HL-60/S4 treated with retinoic acid at 250 ng/mL for 4 days and 3 days (cell line): ENCODE data around the gene SECTM1.
"Not testable (repeated sequence)": the region's sequence is repeated elsewhere in the genome, so short reads cannot be mapped to it uniquely, and the experiment has no call there.

ENCODE experiments used
- in situ Hi-C: fragments of 300-500 bp; cut with MboI; formaldehyde crosslinking; loops from 2 replicates; pipeline ENCODE4 v1.7.0; 2022; ENCODE audit warnings: low sequenced_read_pairs

SECTM1 gene

DNA sequence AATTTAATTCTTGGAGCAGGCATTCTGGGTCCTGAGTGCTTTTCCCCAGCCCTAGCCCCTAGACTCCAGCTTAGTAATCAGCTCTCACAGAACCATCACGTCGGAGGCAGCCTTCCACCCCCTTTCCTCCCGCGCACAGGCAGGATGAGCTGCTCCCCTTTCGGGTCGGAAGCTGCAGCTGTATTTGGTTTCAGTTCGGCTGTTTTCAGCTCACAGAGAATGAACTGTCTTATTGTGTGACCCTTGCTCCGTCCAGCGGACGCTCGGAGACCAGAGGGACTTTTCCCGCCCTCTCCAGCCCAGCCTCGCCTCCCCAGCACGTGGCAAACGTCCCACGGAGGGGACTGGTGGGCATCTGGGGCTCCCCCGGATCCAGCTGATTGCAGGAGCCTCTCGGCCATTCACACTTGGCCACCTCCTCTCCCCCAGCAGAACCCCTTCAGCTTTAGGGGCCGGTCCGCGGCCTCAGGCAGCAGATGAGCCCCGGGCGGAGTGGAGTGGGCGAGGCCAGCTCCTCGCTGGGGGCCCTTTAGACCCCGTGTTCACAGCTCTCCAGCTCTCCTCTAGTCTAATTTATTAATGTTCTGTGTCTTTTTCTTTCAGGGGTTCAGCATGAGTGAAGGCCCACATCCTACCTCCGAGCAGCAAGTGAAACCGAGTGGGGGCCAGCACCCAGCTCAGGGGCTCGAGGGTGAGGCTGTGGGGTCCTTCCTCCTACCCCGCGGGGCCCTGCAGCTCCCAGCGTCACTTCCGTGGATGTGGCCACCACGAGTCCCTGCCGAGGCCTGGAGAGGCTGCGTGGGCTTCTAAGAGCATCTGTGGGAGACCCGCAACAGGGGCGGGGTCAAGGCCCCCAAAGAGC is 37.1 kb upstream of the SECTM1 start:
- in situ Hi-C loops: no loop called here

DNA sequence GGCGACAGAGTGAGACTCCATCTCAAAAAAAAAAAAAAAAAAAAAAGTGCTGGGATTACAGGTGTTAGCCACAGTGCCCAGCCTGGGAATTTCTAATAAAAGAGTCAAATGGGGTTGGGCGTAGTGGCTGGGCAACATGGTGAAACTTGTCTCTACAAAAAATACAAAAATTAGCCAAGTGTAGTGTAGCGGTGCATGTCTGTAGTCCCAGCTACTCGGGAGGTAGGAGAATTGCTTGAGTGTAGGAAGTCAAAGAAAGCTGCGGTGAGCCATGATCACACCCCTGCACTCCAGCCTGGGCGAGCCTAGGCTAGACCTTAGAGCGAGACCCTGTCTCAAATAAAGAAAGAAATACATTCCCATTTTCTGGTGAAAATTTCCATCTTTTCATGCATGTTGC is 35.6 kb upstream of the SECTM1 start:
- in situ Hi-C loops: no loop called here

DNA sequence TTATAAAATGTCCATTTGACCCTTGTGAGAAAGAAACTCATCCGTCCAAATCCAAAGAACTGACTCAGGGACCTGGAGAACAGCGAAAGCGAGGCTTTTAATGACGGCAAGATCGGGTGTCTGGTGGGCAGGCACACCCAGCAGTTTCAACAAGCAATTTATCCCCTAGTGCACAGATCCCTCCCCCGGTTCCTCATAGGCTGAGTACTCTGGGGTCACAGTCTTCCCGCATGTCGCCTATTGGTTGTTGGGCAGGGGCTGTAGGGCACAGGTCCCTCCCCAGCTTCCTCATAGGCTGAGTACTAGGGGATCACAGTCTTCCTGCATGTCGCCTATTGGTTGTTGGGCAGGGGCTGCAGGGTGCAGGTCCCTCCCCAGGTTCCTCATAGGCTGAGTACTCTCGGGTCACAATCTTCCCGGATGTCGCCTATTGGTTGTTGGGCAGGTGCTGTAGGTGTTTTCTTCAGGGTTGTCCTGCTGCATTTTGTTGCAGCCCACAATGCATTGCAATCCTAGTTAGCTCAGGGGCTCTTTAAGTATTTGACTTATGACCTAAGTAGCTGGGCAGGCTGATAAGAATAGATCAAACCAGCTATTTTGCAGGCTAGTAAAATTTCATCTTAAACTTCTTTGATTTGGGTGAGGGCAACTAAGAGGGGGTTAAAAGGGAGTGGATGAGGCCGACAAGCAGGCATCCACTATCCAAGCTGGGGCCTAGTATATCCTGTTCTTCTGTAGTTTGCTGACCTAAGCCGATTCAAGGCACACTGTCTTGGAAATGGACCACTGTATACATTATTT is 34.4 kb upstream of the SECTM1 start:
- in situ Hi-C loops: no loop called here

DNA sequence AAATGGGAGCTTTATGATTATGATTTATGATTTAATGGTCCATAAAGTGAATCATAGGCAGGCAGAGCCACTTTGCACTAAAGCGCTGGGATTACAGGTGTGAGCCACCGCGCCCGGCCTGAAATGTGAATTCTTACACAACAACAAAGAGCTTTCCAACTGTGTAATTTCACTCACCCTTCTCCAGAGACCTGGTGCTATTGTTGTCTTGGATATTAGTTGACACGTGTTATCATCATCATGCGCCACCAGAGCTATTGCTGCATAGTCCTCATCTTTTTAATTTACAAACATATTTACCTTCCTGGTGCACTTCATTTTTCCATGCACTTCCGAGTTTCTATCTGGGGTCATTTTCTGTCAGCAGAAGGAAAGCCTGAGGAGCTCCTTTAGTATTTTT is 33.2 kb upstream of the SECTM1 start:
- in situ Hi-C loops: no loop called here

DNA sequence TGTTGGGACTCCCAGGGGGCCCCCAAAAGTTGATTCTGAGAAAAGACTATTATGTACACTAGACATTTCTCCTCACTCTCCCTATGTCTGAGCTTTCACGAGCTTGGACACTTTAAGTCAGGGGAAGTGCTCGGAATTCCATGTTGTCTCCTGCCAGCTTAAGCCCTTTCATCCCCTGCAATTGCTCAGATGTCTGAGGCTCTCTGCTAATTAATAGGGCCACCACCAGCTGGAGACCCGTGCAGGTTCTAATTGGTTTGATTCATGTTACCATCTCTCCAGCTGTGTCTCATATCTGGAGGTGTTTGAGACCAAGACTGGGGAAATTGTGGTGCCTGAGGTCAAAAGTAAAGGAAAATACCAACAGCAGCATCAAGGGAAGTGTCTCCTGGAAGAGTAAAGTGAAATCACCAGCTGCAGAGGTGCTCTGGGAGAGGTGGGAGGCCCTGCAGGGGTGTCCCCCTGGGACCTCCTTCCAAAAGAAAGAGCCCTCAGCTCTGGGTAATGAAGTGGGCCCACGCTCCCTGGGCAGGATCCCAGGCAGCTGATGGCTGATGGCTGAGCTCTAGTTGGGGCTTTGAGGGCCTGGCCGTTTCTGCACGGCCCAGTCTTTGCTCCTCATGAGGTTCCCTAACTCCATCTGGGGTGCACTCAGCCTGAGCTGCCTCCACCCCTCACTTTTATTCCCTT is 32.2 kb upstream of the SECTM1 start:
- in situ Hi-C loops: no loop called here

GRCh38 chr17:82361885-82362633 is 28.5 kb upstream of the SECTM1 start:
- in situ Hi-C loops: no loop called here

GRCh38 chr17:82359451-82360074 is 26.0 kb upstream of the SECTM1 start:
- in situ Hi-C loops: not testable (repeated sequence)

- in situ Hi-C loops: no loop called here
Measured at GRCh38 chr17:82358465-82359350, 25.1 kb upstream of the SECTM1 start, which contains the start of gene TEX19. Gene TEX19 (plus strand): TSS chr17:82359247. CDS start chr17:82362151, 2,904 bp downstream.

DNA sequence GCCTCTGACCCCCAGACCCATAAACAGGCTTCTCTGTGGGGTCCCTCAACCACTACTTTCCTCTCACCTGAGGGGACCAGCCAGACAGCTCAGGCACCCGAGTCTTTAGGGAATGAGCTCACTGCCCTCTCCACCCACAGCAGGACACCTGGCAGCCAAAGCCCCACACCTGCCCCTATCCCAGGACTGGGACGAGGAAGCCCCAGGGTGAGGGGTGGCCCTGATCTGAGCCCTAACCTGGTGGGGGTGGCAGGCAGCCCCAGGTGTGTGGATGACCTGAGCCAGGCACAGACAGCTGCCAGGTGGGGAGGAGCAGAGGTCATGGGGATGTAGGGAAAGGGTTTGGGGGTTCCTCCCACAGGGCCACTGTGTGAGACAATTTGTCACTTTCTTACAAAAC is 23.8 kb upstream of the SECTM1 start:
- in situ Hi-C loops: no loop called here

- in situ Hi-C loops: no loop called here
Measured at GRCh38 chr17:82356845-82357355, 23.3 kb upstream of the SECTM1 start.

- in situ Hi-C loops: no loop called here
Measured at GRCh38 chr17:82355770-82356427, 22.3 kb upstream of the SECTM1 start.

DNA sequence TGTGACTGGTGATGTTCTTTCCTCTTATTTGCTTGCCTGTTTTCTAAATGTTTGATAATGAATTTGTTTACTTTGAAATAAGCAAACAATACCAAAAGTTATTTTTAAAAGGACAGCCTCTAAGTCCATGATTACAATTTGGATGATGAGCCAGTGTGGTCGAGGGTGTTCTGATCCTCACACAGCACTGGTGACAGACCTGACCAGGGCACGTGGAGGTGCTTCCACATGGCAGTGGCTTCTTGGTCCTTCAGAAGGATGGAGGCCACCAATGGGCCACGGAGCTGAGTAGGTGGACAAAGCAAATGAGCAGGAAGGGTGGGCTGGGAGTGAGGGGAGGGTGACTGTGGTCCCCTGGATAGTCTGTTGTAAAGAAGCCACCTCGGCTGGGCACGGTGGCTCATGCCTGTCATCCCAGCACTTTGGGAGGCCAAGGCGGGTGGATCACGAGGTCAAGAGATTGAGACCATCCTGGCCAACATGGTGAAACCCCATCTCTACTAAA is 21.3 kb upstream of the SECTM1 start:
- in situ Hi-C loops: loop anchor here (5.0 kb wide), 1 partner anchor 52 kb away; no protein-coding TSS in a partner anchor

- in situ Hi-C loops: loop anchor here (5.0 kb wide), 1 partner anchor 54 kb away; no protein-coding TSS in a partner anchor
Measured at GRCh38 chr17:82353484-82353883, 19.9 kb upstream of the SECTM1 start.

DNA sequence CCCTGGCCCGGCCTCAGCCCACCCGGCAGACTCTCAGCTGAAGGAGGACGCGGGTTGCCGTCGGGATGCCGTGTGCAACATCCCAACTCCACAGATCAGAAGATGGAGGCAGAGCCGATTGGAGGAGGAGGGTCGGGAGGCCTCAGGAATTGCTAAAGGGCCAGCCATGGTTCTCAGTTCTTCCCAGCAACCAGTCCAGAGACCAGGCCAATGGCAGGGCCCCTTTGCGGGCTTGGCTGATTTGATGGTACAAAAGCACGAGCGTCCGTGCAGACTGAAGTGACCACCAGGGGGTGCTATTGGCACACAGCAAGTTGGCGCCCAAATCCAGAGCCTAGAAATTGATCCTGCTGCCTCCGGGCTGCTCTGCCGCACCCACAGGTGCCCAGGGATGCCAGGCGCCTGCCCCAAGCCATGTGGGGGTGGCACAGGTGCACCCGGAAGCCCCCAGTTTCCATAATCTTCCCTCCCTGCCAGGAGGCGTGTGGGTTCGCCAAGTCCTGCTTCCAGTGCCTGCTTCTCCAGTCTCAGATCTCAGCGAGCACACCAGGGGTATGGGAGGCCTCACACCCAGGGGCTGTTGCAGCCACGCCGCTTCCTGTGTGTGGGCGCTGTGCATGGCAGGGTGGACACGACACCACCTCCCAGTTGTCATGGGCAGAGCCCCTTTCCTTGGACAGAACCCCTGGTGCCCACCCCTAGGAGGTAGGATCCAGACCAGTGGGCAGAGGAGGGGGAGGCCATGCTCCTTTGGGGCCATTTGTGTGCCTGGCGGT is 18.3 kb upstream of the SECTM1 start:
- in situ Hi-C loops: loop anchor here (5.0 kb wide), 1 partner anchor 55 kb away; no protein-coding TSS in a partner anchor

DNA sequence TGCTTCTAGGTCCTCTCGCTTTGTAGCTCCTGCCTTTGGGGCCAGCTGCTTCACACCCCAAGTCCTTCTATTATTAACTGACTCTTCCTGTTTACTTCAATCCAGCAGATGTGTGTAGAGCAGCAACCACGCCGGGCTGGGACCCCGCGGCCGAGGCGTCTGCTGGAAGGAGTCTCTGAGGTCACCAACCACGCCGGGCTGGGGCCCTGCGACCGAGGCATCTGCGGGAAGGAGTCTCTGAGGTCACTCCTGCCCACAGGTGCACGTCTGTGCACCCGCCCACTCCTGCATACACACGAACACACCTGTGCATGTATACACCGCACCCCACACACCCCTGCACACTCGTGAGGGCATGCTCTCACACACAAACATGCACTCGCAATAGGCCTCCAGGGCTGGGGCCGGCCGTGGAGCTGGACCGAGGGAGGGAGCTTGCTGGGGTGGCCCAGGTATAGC is 17.7 kb upstream of the SECTM1 start:
- in situ Hi-C loops: loop anchor here (5.0 kb wide), 1 partner anchor 56 kb away; no protein-coding TSS in a partner anchor

GRCh38 chr17:82350182-82351030 is 16.8 kb upstream of the SECTM1 start:
- in situ Hi-C loops: loop anchor here (5.0 kb wide), 1 partner anchor 57 kb away; no protein-coding TSS in a partner anchor
